Coronary artery (tissue), 2 donors: Measurements from ENCODE around the gene WAC.

Experiments used
- DNase-seq: peaks from one replicate; pipeline ENCODE4 v3.0.0-alpha.2; 2017; ENCODE audit warnings: low spot score
- H3K27ac ChIP-seq, 2 donors: fragments of 200-600 bp; sonication (generic); one replicate each; pipeline ENCODE4 v1.5.1; 2016 to 2019
- H3K4me3 ChIP-seq: fragments of 200-600 bp; sonication (generic); 2 replicates; pipeline ENCODE4 v1.5.1; 2016; ENCODE audit warnings: mild to moderate bottlenecking, moderate library complexity
- CTCF ChIP-seq: fragments of 200-600 bp; sonication (generic); IDR thresholded peaks from one replicate; pipeline ENCODE4 v1.5.1; 2019; ENCODE audit warnings: antibody characterized with exemption

Gene WAC

GRCh38 chr10:28580825-28581224, 47.9 kb downstream of the WAC start:
- TF ChIP-seq CTCF, result no peak
- Histone ChIP-seq H3K27ac (no peak overlapping the region), H3K4me3 (no peak overlapping the region)
- DNase-seq, result no peak

GRCh38 chr10:28581916-28582315, 49.0 kb downstream of the WAC start:
- no peak overlapping the region for H3K27ac ChIP-seq

GRCh38 chr10:28585076-28585475, 52.2 kb downstream of the WAC start:
- TF ChIP-seq CTCF, result no peak
- no peak overlapping the region for H3K27ac ChIP-seq
- no peak for DNase-seq
- no peak overlapping the region for H3K4me3 ChIP-seq

More at GRCh38 chr10:28581916-28582315, 49.0 kb downstream of the WAC start:
- no peak for DNase-seq
- H3K4me3 ChIP-seq, result no peak overlapping the region
- no peak for TF ChIP-seq CTCF

GRCh38 chr10:28586176-28586575, 53.3 kb downstream of the WAC start:
- DNase-seq, result no peak
- Histone ChIP-seq H3K27ac (no peak overlapping the region), H3K4me3 (no peak overlapping the region)
- TF ChIP-seq CTCF, result no peak

GRCh38 chr10:28587270-28587969, 54.5 kb downstream of the WAC start:
- Histone ChIP-seq H3K4me3 (peak overlapping the region; percentile 37), H3K27ac (no peak overlapping the region)
- no peak for DNase-seq
- TF ChIP-seq CTCF, result no peak

GRCh38 chr10:28587970-28588290, 55.0 kb downstream of the WAC start:
- Histone ChIP-seq H3K27ac (peak overlapping the region in 1 of 2 donors; percentile 13), H3K4me3 (peak overlapping the region; percentile 37)
- DNase-seq, result no peak
- TF ChIP-seq CTCF, result no peak

- Histone ChIP-seq H3K4me3 (no peak overlapping the region), H3K27ac (no peak overlapping the region)
- TF ChIP-seq CTCF, result no peak
- DNase-seq, result no peak
These were observed 60.0 kb downstream of the WAC start for GRCh38 chr10:28592953-28593352.
